ENCODE data around the gene RSAD2. TPM values are rescaled to one million over a fixed set of nuclear protein-coding genes. Genes with fewer than 3 reads are reported as not detected.

Gene RSAD2
- total RNA-seq, 1 donor from 2014 or later = 25.7 TPM

DNA sequence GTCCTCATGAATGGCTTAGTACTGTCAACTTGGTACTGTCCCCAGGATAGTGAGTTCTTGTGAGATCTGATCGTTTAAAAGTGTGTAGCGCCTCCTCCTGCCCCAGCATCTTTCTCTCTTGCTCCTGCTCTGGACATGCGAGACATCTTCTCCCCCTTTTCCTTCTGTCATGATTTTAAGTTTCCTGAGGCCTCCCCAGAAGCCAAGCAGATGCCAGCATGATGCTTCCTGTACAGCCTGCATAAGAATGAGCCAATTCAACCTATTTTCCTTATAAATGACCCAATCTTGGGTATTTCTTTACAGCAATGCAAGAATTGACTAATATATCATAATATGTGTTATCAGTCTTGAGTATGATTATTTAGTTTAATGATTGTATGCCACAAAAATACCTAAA, 3.5 kb upstream of the RSAD2 start:
- no peak for DNase-seq
- no peaks in the 10 kb centered on the region for H3K9me3 ChIP-seq
- no peaks in the 10 kb centered on the region for H3K27me3 ChIP-seq
- no peaks in the 10 kb centered on the region for H3K36me3 ChIP-seq
- no peak overlapping the region for H3K27ac ChIP-seq
- TF ChIP-seq, protein P1, sequence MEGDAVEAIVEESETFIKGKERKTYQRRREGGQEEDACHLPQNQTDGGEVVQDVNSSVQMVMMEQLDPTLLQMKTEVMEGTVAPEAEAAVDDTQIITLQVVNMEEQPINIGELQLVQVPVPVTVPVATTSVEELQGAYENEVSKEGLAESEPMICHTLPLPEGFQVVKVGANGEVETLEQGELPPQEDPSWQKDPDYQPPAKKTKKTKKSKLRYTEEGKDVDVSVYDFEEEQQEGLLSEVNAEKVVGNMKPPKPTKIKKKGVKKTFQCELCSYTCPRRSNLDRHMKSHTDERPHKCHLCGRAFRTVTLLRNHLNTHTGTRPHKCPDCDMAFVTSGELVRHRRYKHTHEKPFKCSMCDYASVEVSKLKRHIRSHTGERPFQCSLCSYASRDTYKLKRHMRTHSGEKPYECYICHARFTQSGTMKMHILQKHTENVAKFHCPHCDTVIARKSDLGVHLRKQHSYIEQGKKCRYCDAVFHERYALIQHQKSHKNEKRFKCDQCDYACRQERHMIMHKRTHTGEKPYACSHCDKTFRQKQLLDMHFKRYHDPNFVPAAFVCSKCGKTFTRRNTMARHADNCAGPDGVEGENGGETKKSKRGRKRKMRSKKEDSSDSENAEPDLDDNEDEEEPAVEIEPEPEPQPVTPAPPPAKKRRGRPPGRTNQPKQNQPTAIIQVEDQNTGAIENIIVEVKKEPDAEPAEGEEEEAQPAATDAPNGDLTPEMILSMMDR (IDR thresholded peaks at IDR 0.05) = no peak
- ATAC-seq = no peak
- H3K4me3 ChIP-seq = no peak overlapping the region
- intact Hi-C loops (cut with DNase I) = no loop called here
- H3K4me1 ChIP-seq = peaks cover 12% of the 10 kb centered on the region

DNA sequence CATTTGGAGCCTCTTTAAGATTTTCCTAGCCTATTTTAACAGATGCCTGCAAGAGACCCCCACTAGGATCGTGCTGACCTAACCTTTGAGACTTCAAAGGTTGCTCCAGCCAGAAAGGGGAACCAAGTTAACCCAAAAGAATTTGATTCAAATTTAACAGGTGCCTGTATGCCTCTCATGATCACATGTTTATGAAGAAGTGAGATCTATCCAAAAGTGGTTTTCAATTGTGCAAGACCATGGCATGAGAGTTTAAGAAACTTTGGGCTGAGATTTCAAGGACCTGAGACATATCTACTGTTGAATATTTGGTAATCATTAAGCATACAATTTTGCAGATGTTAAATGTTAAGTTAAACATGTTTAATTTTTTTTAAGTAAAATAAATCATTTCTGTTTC, 1.3 kb upstream of the RSAD2 start:
- H3K27me3 ChIP-seq = no peaks in the 10 kb centered on the region
- intact Hi-C loops (cut with DNase I) = no loop called here

DNA sequence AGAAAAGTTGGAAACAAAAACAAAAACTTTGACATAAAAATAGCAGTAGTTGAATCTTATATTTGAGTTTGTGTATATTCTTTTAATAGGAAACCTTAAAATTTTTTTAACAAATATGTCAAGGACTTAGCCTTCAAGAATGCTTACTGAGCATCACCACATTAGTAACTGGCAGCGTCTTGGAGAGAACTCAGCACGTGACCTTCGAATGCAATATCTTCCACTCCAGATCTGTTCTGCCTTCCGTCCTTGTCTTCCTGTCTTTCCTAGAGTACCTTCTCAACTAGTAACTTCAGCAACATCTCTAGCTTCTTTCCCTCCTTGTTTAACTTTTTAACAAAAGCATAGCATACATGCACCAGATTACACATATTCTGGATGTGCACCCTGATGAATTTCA, 972 bp downstream of the RSAD2 start:
- no peak overlapping the region for H3K27ac ChIP-seq
- peak overlapping the region; percentile 57 for H3K4me3 ChIP-seq
- H3K4me1 ChIP-seq = peaks cover 15% of the 10 kb centered on the region
- intact Hi-C loops (cut with DNase I) = no loop called here
- H3K36me3 ChIP-seq = no peaks in the 10 kb centered on the region
- no peaks in the 10 kb centered on the region for H3K27me3 ChIP-seq
- ATAC-seq = peak; percentile 18
- TF ChIP-seq, protein P1 (IDR thresholded peaks at IDR 0.05) = no peak
- H3K9me3 ChIP-seq = no peaks in the 10 kb centered on the region
- no peak for DNase-seq

More for the DNA sequence above, 1.3 kb upstream of the RSAD2 start:
- Histone ChIP-seq H3K27ac (no peak overlapping the region), H3K9me3 (no peaks in the 10 kb centered on the region), H3K36me3 (no peaks in the 10 kb centered on the region), H3K4me3 (no peak overlapping the region), H3K4me1 (peaks cover 15% of the 10 kb centered on the region)
- TF ChIP-seq, protein P1 (IDR thresholded peaks at IDR 0.05) = no peak
- DNase-seq (no peak), ATAC-seq (peak; percentile 12)

DNA sequence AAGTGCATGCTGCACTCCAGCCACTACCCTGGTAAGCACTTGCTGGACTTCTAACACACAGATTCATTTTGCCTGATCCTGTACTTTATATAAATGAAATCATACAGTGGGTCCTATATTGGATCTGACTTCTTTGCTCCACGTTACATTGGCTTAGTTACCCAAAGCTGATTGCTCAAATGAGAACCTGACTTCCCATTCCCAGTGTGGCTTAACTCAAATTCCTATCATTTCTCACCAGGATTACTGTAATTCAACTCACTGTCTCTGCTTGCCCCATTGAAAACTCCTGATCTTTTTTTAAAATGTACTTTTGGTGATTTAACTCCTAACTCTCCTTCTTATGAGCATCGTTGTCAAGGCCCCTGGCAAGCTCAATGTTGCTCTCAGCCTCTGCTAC, 1.4 kb downstream of the RSAD2 start:
- H3K27ac ChIP-seq = no peak overlapping the region
- ATAC-seq (no peak), DNase-seq (no peak)
- intact Hi-C loops (cut with DNase I) = no loop called here
- no peaks in the 10 kb centered on the region for H3K27me3 ChIP-seq
- H3K4me1 ChIP-seq = peaks cover 15% of the 10 kb centered on the region
- no peaks in the 10 kb centered on the region for H3K9me3 ChIP-seq
- H3K4me3 ChIP-seq = peak overlapping the region; percentile 57
- TF ChIP-seq, protein P1 (IDR thresholded peaks at IDR 0.05) = no peak
- no peaks in the 10 kb centered on the region for H3K36me3 ChIP-seq

DNA sequence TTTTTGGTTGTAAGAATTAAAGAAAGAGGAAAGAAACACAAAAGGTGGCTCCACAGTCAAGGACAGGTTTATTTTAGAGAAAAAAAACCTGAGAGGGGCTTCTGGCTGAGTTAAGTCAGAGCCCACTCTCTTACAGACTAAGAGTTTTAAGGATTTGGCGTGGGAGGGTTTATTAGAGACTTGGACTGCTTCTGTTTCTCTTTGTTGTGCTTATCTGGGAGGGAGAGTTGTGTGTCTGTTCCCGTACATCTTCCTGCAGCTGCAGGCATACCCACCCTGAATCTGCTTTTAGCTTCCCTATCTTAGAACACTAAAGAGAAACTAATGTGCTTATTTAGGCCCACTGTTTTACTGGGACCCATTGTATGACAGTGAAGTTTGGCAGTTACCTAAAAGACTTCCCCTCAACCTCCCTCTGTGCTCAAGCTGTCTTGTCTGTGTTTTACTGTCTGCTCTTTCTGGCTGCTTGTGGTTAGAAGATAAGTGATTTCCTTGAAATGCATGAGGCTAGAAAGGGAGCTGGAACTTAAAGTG, 2.7 kb downstream of the RSAD2 start:
- ATAC-seq = no peak
- no peaks in the 10 kb centered on the region for H3K9me3 ChIP-seq

More for the DNA sequence above, 2.7 kb downstream of the RSAD2 start:
- TF ChIP-seq, protein P1 (IDR thresholded peaks at IDR 0.05) = no peak
- no peaks in the 10 kb centered on the region for H3K27me3 ChIP-seq
- H3K27ac ChIP-seq = peak overlapping the region; percentile 42
- H3K4me1 ChIP-seq = peaks cover 15% of the 10 kb centered on the region
- DNase-seq = no peak
- H3K4me3 ChIP-seq = no peak overlapping the region
- no peaks in the 10 kb centered on the region for H3K36me3 ChIP-seq
- intact Hi-C loops (cut with DNase I) = no loop called here

All from upper lobe of right lung (tissue), 1 donor.